Stimulated activated CD4-positive, alpha-beta T cell treated with anti-CD3 and anti-CD28 coated beads, TNF-alpha, amount 100 ng/mL, for 24 hours (primary cell): ENCODE data around the gene ATP4A.

ENCODE experiments used
- DNase-seq, 3 experiments: peaks; one replicate each; pipeline ENCODE4 v3.0.0-alpha.2; 2020; ENCODE audit warnings: low read depth in 3 of 3

Gene ATP4A

DNA sequence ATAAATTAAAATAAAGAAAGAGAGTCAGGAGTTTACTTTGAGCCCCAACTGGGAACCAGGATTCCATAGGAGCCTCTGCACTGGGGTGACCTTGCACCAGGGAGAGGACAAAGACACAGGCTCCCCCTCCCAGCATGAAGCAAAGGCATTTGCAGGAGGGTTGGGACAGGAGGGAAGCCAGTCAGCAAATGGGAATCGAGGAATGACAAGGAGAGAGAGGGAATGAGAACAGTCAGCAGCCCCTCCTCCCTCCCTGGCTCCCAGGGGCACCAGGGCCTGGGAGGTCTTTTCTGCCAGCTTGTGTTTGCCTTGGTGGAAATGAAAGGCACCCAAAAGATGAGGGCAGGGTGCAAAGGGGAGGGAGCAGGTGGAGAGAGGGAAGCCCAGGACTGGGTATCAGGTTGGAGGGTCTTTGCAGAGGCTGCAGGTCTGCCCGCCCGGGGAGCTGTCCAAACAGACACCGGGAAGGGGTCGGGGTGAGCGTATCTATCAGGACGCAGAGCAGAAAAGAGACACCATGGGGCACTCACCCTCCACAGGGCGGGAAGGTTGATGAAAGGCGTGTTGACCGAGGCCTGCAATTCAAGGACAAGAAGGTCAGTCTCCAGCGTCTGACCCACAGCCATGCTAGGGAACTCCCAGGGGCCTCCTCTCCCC, 39.1 kb downstream of the ATP4A start:
- DNase-seq: no peak

DNA sequence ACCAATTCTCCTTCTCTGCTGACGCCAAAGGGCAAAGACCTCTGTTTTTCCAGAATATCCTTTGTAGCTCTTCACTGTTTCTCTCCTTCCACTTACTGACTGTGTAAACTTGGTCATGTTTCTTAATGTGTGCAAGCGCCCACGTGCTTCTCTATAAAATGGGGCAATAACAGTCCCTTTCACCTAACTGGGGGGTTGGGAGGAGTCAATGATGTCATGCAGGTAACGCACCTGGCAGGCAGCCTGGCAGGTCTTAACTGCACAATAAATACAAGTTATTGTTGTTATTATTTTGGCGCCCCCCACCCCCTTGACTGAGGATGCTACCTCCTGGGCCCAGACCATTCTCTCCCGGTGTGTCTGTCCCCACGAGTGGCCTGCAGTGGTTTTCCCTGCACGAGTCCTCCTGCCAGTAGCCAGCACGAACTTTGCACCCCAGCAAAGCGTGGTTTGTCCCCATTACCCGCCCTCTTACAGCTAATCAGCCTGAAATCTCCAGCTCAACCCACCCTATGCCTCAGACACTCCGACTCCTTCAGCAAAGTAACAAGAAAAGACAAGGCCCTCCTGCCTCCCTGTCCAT, 40.6 kb downstream of the ATP4A start:
- no peak for DNase-seq

DNA sequence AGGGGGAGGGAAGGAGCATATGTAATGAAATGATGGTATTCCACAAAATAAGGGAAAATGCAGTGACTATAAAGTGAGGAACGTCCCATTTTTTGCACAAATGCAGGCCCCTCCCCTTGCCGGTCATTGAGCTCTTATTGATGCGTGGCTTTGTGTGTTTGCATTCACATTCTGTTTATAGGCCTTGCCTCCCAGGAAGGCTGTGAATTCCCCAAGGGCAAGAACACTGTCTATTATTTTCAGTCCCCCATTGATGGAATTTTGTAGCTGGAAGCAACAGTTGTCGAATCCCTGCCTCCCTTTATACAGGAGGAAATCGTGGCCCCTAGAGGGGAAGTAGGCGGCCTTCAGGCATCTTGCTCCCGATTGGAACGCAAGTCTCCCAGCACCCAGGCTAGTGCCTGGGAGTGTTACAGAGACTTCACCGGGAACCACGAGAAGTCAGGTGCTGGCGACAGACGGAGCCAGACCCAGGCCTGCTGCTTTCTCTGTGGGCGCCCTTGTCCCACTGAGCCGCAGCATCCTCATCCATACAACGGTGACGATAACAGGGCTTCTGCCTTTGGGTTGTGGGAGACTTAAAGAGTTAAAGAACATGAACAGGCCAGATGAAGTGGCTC, 42.2 kb downstream of the ATP4A start:
- DNase-seq: no peak

DNA sequence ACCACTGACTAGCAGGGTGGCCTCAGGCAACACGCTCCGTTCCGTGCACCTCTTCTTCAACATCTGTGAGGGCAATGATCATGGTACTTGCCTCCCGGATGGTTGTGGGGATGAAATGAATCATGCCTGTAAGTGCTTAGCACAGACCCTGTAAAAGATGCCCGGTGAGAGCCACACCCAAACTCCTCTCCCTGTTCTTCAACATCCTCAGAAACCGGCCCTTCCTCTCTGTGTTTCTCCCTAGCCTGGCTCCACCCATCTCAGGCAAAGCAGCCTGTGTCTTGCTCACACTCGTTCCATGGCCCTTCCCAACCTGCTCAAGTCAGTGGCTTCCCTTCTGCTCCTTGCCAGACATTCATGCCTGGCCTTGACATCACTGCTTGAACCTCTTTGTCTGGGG, 44.2 kb downstream of the ATP4A start:
- no peak for DNase-seq

DNA sequence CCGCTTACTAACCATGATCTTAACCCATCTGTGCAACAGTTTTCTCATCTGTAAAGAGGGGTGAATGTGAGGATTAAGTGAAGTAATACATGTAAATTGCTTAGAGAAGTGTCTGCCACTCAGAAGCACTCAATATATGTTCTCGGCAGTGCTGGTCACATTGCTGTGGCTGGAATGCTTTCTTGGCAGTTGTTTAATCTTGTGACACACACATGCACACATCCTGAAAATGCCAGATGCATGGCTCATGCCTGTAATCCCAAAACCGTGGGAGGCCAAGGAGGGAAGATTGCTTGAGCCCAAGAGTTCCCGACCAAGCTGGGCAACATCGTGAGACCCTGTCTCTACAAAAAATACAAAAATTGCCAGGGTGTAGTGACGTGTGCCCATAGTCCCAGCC, 45.1 kb downstream of the ATP4A start:
- DNase-seq: no peak

DNA sequence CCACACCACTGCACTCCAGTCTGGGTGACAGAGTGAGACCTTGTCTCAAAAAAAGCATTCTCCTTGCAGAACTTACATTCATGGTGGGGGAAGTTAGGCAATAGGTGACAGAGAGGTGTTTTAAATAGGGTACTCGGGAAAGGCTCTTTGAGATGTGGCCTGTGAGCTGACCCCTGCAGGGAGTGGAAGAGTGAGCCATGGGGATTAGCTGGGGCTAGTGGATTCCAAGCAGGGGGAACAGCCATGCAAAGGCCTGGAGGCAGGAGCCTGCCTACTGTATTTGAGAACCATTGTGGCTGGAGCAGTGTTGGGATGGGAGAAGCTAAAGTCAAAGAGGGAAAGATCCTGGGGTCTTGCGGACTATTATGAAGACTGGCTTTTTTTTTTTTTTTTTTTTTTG, 46.1 kb downstream of the ATP4A start:
- DNase-seq: no peak

DNA sequence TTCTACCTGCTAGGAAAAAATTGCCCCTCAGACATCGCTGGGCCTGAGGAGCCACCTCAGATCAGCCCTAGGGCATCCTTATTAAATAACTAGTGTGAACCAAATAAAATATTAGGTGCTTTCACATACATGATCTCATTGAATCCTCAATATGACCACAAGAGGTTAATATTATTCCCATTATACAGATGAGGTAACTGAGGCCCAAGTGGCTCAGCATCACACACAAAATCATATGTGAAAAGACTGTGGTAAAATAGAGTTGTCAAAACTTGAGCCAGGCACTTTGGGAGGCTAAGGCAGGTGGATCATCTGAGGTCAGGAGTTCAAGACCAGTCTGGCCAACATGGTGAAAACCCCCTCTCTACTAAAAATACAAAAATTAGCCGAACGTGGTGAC, 47.1 kb downstream of the ATP4A start:
- no peak for DNase-seq

DNA sequence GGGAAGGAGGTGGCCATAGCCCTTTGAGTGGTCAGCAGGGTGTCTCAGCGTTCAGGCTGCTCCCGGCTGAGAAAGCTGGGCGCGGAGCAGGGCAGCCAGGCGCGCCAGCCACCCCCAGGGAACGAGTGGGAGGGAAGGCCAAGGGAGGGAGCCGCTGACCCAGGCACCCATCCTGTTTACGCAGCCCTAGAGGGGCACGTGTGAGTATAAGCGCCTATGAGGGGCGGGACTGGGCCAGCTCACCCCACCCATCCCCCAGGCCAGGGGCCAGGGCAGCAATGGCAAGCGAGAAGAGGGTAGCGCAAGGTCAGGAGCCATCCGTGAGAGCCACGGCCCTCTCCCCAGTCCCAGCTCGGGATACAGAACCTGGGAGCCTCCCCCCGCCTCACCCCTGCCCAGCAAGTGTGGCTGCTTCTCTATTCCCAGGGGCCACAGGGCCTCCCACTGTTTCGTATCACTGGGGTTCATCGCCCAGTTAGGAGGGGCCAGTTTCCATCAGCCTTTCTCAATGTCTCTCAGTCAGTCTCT, 49.1 kb downstream of the ATP4A start:
- DNase-seq: no peak

DNA sequence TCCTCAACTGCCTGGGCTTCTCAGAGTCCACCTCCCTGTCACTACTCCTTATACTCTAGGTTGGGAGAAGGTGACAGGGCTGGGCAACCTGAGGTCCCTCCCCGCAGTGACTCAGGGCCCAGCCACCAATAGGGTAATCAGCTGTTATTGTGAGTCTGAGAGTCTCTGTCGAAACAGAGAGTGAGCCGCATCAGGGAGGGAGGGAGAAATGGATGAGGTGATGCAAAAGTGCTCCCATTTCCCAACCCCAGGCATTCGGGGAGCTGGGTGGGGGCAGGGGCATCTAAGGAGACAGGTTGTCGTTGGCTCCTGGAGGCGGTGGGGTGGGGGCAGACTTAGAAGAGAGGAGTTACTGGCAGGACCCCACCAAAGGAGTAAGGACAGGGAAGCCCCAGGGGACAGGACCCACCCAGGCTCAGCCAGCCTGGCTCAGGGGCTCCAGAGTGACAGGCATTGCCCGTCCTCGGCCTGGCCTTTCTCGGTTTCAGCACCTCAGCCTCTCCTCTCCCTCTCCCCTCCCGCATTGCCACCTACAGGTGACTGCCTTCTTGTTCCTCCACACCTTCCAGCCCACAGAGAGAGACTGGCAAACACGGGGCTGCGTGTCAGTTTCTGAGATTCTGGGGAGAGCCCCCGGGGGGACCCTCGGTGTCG, 49.7 kb downstream of the ATP4A start, which contains the start of gene DMKN:
Gene DMKN (minus strand): TSS at position 22 of the 654 bp plus-strand sequence. CDS start 174 bp downstream, outside the sequence.
- no peak for DNase-seq

DNA sequence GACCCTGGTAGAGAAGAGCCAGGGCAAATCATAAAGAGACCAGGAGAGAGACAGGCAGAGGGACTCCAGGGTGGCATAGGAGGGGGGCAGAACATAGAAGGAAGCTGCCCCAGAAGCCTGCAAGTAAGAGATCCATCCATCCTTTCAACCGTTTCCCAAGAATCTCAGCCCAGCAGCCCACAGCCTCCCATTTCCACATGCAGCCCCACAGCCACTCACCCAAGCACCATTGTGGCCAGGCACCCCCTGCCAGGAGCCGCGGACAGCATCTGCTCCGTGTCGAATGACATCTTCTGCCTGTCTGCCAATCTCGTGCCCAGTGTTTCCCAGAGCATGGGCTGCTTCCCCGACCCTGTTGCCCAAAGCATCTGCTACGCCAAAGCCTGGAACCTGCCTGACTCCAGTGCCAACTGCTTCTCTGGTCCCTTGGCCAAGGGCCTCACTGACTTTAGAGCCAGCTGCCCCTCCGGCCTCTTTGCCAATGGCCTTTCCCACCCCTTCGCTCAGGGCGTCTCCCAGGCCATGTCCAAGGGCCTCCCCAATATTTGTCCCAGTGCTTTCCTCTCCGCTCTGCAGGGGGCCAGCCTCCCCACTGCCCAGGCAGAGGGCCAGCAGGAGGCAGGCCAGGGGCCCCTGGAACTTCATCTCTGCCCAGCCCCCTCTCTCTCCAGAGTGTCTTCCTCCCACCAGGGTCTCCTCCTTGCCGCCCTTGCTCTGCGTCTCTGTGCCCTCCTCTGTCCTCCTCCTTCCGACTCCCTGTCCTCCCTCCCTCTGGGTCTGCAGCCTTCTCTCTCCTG, 50.4 kb downstream of the ATP4A start:
- no peak for DNase-seq

DNA sequence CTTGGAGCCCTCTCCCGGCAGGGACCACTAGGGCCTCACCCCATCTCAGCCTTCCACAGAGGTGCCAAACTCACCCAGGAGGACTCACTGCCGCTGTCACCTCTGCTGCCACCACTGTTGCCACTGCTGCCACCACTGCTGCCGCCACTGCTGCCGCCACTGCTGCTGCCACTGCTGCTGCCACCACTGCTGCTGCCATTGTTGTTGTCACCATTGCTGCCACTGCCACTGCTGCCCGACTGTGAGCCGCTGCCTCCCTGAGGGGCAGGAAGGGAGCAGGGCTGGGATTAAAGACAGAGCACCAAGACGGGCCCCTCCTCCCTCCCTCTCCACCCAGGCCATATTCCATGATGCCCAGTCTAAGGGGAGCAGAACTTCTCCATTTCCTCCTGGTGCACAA, 52.1 kb downstream of the ATP4A start:
- no peak for DNase-seq

DNA sequence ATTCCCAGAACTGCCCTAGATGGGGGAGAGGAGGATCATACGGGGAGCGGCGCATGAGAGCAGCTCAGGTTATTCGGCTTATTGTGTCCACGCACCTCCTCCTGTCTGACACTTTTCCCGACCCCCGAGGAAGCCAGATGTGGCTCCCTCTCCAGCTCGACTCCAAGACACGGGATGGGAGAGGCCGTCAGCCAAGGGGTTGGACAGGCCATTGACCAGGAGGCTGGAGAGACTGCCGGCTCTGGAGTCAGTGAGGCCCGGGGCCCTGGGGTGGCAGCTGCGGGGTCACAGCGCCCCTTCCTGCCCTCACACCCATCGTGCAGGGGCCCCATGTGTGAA, 52.9 kb downstream of the ATP4A start:
- no peak for DNase-seq

DNA sequence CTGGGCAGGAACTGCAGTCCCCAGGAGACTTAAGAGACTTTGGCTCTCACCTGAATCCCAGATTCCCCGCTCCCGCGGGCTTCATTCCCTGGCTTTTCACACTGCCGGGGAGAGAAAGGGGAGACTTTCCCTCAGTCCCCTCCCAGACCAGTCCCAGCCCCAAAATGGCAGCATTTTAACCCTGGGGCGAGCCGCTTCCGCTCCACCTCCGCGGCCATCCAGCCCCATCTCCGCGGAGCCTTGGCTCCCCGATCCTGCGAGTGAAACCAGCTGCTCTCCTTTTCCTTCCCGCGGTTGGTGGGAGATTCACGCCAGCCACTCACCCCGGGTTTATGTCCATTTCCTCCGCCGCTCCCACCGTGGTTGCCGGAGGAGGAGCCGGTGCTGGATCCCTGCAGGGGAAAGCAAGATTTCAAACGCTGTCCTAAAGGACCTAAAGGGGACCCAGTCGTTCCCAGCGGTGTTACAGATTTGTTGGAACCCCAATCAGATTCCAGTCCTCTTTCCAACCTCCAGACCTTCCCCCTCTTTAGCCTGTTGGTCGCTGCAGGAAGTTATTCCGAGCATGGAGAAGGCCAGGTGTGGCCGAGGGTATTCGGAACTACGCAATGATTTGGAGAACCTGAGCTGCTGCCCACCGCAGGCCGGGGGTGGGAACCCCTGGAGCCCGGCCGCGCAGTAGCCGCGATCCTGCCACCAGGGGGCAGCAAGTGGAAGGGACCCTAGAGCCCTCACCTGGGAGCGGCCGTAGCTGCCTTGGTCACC, 53.4 kb downstream of the ATP4A start:
- peak; percentile 41 to 76 (median 54) for DNase-seq

DNA sequence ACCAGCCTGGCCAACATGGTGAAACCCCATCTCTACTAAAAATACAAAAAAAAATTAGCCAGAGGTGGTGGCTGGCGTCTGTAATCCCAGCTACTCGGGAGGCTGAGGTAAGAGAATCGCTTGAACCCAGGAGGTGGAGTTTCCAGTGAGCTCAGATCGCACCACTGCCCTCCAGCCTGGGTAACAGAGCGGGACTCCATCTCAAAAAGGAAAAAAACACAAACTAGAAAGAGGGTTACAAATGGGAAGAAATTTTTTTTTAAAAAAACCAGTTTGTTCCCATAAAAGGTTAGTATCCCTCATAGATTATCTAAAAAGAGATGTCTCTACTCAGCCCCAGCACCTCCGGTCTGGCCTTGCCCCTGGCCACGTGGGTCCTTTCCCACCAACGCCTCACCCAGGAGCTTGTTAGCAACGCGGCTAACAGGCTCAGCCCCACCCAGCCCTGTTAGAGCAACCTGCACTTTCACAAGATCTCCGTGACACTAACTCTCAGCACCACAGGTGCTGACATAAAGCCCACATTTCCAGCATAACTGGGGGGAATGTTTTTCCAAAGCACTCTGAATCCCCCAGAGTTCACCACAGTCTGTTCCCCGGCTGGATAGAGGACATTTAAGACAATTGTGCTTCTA, 54.3 kb downstream of the ATP4A start:
- DNase-seq: peak in 1 of 3 experiments; percentile 43

DNA sequence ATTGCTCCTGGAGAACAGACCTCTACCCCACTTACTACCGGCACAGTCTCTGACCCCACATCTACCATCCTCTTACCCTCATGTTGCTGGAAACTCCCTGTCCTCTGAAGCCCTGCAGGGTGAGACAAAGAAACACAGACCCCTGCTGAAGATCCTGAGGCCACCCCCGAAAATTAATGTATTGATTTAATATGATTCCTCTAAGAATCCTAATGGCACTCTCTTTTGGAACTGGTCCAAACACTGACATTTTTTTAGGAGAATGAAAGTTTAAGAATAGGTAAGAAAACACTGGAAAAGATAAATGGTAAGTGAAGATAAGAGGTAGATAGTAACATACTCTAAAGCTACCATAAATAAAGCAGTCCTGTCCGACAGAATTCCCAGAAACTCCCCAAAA, 55.3 kb downstream of the ATP4A start:
- no peak for DNase-seq

DNA sequence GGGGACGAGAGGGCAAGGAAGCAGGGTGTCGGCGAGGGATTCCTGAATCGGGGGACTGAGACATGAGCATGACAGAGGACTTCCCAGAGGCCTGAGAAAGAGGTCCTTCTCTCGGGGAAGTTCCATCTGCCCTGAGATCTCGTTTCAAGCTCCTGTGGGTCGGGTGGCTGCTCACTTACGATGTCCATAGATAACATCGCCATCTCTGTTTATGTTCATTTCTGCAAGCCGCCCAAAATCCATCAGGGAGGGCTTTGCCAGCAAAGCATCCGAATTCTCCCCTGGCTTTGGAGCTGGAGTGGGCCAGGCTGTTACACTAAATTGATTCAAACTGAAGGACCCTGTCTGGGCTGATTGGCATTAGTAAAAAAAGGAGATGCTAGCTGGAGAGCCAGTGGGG, 55.9 kb downstream of the ATP4A start:
- no peak for DNase-seq

DNA sequence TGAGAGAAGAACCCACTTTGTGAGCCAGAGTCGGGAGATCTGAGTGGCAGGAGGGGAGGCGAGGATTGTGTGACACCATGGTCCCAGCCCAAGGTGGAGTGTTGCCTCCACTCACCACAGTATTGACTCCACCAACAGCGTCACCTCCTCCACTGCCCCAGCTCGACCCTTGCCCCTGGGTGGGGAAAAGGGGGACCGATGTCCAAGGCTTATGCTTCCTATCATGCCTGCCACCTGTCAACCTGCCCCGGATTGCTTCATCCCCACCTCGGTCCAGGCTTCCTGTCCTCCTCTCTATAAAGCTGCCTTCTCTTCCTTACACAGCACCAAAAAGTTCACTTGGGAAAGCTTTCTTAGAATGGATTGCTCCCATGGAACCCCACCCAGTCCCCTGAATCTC, 57.4 kb downstream of the ATP4A start:
- DNase-seq: no peak

DNA sequence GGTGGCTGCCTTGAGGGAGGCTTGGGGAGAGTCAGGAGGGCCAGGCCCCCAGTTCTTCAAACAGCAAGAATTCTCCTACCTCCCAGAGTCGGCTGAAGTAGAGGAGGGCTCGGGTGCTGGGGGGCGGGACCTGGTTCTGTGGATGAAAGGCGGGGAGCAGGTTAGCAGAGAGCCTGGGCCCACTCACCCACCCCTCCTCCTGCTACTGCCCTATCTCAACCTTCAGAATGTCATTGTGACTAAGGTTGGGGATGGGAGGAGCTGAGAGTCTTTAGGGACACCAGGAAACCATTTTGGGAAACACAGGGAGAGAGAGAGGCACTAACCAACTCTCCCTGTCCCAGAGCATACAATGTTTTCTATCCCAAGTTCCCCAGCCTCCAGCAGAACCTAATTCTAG, 60.7 kb downstream of the ATP4A start:
- DNase-seq: no peak

DNA sequence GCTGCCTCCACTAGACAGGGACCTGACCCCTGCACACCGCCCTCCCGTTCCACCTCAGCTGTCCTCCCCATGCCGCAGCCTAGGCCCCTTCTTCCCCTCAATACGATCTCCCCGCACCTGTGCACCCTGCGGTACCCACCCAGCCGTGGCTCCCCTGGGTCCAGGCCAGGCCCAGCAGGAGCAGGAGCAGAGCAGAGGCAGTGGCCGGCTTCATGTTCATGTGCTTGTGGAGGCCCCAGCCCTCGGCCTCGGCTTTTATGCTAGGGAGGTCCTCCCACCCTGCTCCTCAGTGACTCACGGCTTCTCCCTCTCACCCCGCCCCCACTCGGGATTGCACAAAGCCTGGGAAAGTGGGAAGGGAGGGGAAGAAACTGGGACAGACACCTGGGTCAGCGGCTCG, 61.8 kb downstream of the ATP4A start:
- no peak for DNase-seq

DNA sequence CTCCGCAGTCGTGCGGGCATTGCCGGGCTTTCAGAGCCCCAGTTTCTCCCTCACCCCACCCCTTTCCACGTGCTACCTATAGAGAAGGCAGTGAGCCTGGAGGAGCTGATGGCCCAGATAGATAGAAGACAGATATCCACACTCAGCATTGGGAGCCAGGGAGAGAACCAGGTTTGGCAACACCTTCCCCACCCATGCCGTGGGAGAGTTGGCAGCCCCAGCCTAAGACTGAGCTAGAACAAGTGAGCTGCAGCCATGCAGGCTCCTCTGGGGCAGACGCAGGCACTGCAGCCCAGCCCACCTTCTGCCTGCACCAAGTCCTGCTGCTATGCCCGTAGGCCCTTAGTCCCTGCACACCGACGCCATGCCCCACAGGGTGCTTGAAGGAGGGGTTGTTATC, 62.8 kb downstream of the ATP4A start:
- DNase-seq: no peak
